ENCODE measurements around the gene TEX261. TPM values are rescaled to one million over a fixed set of nuclear protein-coding genes. Genes with fewer than 3 reads are reported as not detected.

Gene TEX261
- total and polyA plus RNA-seq, 2 donors (not counting 3 experiments of a cell fraction or from before 2014, with no cell fraction given), result 71.2 to 98.1 TPM

GRCh38 chr2:70937866-70938585 is 56.6 kb downstream of the TEX261 start:
- H3K36me3 ChIP-seq (ENCODE audit: control insufficient read depth in 2 of 2, extremely low read depth in 1 of 2, insufficient read depth in 2 of 2, low read length in 2 of 2), result no peaks in the 10 kb centered on the region
- H3K4me1 ChIP-seq (ENCODE audit: control insufficient read depth, extremely low read depth, insufficient read depth, low read length), result no peaks in the 10 kb centered on the region
- H3K4me3 ChIP-seq (replicated peaks in 1 of 3; ENCODE audit: insufficient read depth in 1 of 3, low read depth in 1 of 3, low read length in 3 of 3), result no peak overlapping the region
- BruUV-seq (replicated peaks), result no TSS peak
- TF ChIP-seq, protein P1, sequence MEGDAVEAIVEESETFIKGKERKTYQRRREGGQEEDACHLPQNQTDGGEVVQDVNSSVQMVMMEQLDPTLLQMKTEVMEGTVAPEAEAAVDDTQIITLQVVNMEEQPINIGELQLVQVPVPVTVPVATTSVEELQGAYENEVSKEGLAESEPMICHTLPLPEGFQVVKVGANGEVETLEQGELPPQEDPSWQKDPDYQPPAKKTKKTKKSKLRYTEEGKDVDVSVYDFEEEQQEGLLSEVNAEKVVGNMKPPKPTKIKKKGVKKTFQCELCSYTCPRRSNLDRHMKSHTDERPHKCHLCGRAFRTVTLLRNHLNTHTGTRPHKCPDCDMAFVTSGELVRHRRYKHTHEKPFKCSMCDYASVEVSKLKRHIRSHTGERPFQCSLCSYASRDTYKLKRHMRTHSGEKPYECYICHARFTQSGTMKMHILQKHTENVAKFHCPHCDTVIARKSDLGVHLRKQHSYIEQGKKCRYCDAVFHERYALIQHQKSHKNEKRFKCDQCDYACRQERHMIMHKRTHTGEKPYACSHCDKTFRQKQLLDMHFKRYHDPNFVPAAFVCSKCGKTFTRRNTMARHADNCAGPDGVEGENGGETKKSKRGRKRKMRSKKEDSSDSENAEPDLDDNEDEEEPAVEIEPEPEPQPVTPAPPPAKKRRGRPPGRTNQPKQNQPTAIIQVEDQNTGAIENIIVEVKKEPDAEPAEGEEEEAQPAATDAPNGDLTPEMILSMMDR (IDR thresholded peaks at IDR 0.05; ENCODE audit: extremely low read depth in 1 of 2, insufficient read depth in 1 of 2, low read depth in 1 of 2, low read length in 2 of 2), result no peak
- CTCF ChIA-PET, result interaction anchor here (1.2 to 4.8 kb wide), 5 partner anchors 9 to 67 kb away, joined by 3 to 29 read pairs (median 4); no protein-coding TSS in a partner anchor
- H3K27me3 ChIP-seq (ENCODE audit: control insufficient read depth in 2 of 2, insufficient read depth in 2 of 2, low read length in 2 of 2), result peaks cover 0 to 11% of the 10 kb centered on the region in 2 experiments
- no peaks in the 10 kb centered on the region for H3K9me1 ChIP-seq (replicated peaks; ENCODE audit: control insufficient read depth, extremely low read depth, insufficient read depth, low read length)
- dilution Hi-C loops (cut with MboI; ENCODE audit: extremely low pct_ligation_motif_present, low sequenced_read_pairs) (no loop called here), intact Hi-C loops (cut with micrococcal nuclease) (no loop called here)
- H3K79me2 ChIP-seq (ENCODE audit: control insufficient read depth, insufficient read depth, low read length), result no peaks in the 10 kb centered on the region
- DNase-seq (ENCODE audit: low read depth, low spot score), result no peak
- H3K9ac ChIP-seq (replicated peaks; ENCODE audit: extremely low read depth, insufficient read depth, low read length), result no peak overlapping the region
- no peaks in the 10 kb centered on the region for H3K9me3 ChIP-seq (replicated peaks; ENCODE audit: control insufficient read depth, insufficient read depth, low read length)
- POLR2A ChIA-PET, result no interaction called here
- no peak for FAIRE-seq
- no peak overlapping the region for H2AFZ ChIP-seq (ENCODE audit: low read depth, low read length)
- no peak overlapping the region for H3K4me2 ChIP-seq (ENCODE audit: insufficient read depth, low read length)
- H3K27ac ChIP-seq (ENCODE audit: insufficient read depth, low read depth, low read length), result no peak overlapping the region
- H4K20me1 ChIP-seq (replicated peaks; ENCODE audit: control insufficient read depth, extremely low read depth, insufficient read depth, low read length), result no peaks in the 10 kb centered on the region

DNA sequence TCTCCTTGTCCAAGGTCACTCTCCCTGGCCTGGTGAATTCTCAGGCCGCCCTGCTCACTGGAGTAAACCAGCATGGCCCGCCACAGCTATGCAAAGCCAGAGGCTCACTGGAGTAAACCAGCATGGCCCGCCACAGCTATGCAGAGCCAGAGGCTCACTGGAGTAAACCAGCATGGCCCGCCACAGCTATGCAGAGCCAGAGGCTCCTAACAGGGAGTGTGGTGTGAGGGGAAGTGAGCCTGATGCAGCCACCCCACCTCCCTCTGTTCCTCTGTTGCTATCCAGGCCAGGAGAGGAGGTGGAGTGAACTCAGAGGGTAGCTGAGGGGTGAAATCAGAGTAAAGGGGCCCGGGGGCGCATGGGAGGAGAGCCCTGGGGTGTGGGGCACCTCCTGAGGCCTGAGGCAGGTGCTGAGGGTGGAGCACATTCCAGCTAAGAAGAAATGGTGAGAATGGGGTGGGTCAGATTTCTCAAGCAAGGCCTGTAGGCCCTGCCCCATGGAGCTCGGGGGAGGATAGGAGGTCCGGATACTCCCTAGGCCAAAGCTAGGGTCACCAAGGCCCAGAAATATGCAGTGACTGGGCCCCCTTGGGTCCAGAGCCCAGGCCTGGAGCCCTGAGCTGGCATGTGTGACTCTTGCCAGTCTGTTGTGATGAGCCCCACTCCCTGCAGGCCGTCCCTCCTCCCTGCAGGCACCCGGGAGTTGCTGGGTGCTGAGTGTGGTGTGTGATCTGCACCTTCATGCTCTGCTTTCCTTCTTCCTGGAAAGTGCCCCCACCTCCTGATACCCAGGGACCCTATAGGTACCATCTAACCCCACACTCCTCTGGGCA is 57.5 kb downstream of the TEX261 start:
- H3K79me2 ChIP-seq (ENCODE audit: control insufficient read depth, insufficient read depth, low read length), result no peaks in the 10 kb centered on the region
- TF ChIP-seq POLR2A (IDR thresholded peaks at IDR 0.05; ENCODE audit: low read depth, low read length), result no peak
- TF ChIP-seq GATA2 (IDR thresholded peaks at IDR 0.05; ENCODE audit: insufficient read depth, insufficient read length, low read depth, low read length), result no peak
- TF ChIP-seq JUN (IDR thresholded peaks at IDR 0.05; ENCODE audit: borderline replicate concordance, insufficient read depth, insufficient read length, low read depth), result no peak
- DNase-seq (ENCODE audit: low read depth, low spot score) (no peak), FAIRE-seq (no peak)
- H3K9ac ChIP-seq (replicated peaks; ENCODE audit: extremely low read depth, insufficient read depth, low read length), result no peak overlapping the region
- no peak overlapping the region for H3K4me3 ChIP-seq (replicated peaks in 1 of 3; ENCODE audit: insufficient read depth in 1 of 3, low read depth in 1 of 3, low read length in 3 of 3)
- dilution Hi-C loops (cut with MboI; ENCODE audit: extremely low pct_ligation_motif_present, low sequenced_read_pairs) (no loop called here), intact Hi-C loops (cut with micrococcal nuclease) (no loop called here)
- H3K4me1 ChIP-seq (ENCODE audit: control insufficient read depth, extremely low read depth, insufficient read depth, low read length), result no peaks in the 10 kb centered on the region
- POLR2A ChIA-PET, result no interaction called here
- no peaks in the 10 kb centered on the region for H3K36me3 ChIP-seq (ENCODE audit: control insufficient read depth in 2 of 2, extremely low read depth in 1 of 2, insufficient read depth in 2 of 2, low read length in 2 of 2)
- no peak overlapping the region for H3K4me2 ChIP-seq (ENCODE audit: insufficient read depth, low read length)
- no peaks in the 10 kb centered on the region for H3K9me3 ChIP-seq (replicated peaks; ENCODE audit: control insufficient read depth, insufficient read depth, low read length)
- H4K20me1 ChIP-seq (replicated peaks; ENCODE audit: control insufficient read depth, extremely low read depth, insufficient read depth, low read length), result no peaks in the 10 kb centered on the region
- no peak overlapping the region for H3K27ac ChIP-seq (ENCODE audit: insufficient read depth, low read depth, low read length)
- H3K27me3 ChIP-seq (ENCODE audit: control insufficient read depth in 2 of 2, insufficient read depth in 2 of 2, low read length in 2 of 2), result peaks cover 0 to 11% of the 10 kb centered on the region in 2 experiments
- H2AFZ ChIP-seq (ENCODE audit: low read depth, low read length), result no peak overlapping the region
- CTCF ChIA-PET, result interaction anchor here (1.4 to 4.8 kb wide), 3 partner anchors 8 to 17 kb away, joined by 3 to 29 read pairs (median 6); no protein-coding TSS in a partner anchor
- H3K9me1 ChIP-seq (replicated peaks; ENCODE audit: control insufficient read depth, extremely low read depth, insufficient read depth, low read length), result no peaks in the 10 kb centered on the region
- no TSS peak for BruUV-seq (replicated peaks)

Measured in endothelial cell of umbilical vein (primary cell).